Activated T-helper 1 cell treated with anti-CD3 and anti-CD28 coated beads, Interleukin-2, amount 50 U/mL, for 16 hours (primary cell): Measurements from ENCODE around the gene CDH4.

Experiments used
- DNase-seq, 2 donors: peaks; one replicate each; pipeline ENCODE4 v3.0.0-alpha.2; 2020; ENCODE audit warnings: low read depth in 1 of 2, low spot score in 1 of 2

The CDH4 gene

DNA sequence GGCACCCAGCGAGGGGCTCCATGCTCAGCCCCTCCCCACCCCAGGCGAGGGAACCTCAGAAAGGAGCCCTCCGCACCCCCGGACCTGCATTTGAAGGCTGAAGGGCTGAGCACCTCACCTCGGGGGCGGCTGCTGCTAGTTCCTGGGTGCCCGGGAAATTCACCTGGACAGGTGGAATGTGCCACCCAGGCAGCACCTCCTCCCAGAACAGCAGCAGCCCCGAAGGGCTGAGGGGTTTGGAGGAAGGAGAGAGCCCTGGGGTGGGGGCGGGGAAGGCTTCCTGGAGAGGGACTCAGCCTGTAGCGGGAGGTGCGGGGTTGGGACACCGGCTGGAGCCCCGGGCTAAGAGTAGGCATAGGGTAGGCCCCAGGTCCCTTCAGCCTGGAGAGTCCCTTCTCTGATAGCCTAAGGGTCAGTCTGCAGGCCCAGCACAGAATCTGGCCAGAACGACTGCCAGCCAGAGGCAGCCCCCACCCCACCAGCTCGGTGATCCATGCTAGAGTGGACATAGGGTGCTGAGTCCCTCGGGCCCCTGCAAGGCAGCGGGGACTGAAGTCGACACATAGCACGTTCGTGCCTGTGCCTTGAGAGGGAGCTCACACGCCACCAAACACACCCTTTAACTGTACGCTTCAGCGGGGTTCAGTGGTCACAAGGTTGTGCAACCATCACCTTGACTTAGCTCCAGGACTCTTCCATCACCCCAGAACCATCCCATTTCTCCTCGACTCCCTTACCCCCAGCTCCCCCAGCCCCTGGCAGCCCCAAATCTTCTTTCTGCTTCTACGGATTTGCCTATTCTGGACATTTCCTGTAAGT, 632.7 kb downstream of the CDH4 start:
- DNase-seq: no peak

DNA sequence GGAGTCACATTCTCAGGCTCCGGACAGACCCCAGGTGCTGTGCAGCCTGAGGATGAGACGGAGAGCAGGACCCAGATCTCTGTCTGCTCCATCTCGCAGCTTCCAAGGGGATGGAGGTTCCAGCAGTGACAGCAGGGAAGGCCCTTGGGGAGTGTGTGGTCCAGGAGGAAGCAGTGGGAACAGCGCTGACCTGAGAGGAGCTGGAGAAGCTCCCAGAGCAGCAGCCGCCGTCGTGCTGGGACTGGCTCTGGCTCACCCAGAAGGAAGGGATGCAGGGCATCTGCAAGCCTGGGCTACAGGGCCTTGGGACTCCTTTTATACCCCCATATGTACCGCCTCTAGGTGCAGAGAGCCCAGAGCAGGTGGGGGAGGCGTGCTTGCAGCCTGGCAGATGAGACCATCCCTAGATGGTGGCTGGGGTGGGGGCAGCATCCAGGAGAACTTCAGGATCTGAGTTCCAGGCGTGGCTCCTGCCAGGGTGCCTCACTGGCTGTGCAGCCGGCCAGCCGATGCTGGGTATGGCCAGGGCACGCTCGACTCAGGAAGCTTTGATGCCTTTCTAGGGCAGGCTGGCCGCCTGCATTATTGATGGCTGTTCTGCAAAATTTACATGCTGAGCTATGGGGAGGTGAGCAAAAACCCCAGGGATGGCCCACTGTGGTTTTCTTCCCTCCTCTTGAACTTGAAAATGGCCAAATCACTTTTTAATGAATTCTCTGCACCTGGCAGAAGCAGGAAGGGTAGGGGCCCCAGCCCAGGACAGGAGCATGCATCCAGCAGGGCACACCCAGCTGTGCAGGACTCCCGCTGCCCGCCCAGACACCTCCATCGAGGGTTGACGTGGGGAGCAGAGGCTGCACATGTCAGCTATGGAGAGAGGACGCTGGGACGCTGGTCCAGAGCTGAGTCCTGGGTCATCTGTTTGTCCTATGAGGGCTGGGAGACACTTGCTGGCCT, 634.0 kb downstream of the CDH4 start:
- no peak for DNase-seq

DNA sequence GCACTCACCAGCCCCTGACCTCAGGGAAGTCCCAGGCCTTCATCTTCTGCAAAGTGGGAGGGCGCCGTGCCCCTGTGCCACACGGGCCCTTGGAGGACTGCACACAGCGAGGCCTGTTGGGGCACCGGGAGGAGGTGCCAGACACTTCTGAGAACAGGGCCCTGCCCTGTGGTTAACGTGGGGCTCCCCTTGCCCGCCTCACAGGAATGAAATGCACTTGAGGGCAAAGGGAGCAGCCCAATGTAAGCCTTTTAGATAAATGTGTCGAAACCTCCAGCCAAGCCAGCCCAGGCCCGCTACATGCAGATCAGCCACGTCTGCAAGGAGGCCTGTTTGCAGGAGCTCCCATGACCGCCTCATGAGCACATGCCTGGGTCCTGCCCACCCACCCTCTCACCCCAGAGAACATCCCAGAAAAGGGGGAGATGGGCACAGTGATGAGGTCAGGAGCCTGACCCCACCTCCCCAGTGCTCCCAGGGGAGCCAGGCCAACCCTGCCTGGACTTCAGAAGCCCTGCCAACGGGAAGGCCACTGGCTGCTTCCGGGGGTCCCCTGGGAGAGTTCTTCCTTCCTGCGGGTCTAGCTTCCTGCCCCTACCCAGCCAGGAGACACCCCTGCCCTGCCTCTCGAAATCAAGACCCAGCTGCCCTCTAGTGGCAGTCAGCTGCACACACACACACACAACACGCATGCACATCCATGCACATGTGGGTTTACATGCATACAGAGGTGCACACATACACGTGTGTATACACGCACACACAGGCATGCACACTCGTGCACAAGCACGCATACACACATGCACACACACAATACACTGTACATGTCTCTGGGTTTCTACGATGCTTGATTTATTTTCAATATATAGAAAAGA, 634.9 kb downstream of the CDH4 start:
- DNase-seq: no peak

DNA sequence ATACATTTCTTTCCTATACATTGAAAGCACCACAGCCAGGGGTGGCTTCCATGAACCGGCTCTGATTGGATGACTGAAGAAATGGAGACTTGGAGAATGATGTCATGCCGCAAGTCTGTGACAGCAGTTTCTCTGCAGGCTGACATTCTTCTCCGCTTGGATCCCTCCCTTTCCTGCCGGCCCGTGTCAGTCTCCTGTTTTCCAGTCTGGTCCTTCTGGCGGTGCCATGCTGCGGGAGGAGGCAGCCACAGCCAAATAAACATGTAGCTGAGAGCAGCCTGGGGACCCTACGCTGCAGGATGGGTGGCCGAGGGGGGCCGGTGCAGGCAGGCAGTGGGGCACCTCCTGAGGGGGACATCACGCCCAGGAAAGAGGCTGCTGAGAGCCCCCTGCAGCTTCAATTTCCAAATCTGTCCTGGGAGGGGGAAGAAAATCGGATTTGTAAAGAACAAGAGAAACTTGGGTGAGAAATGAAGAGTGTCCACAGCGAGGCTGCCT, 635.6 kb downstream of the CDH4 start:
- DNase-seq: no peak

DNA sequence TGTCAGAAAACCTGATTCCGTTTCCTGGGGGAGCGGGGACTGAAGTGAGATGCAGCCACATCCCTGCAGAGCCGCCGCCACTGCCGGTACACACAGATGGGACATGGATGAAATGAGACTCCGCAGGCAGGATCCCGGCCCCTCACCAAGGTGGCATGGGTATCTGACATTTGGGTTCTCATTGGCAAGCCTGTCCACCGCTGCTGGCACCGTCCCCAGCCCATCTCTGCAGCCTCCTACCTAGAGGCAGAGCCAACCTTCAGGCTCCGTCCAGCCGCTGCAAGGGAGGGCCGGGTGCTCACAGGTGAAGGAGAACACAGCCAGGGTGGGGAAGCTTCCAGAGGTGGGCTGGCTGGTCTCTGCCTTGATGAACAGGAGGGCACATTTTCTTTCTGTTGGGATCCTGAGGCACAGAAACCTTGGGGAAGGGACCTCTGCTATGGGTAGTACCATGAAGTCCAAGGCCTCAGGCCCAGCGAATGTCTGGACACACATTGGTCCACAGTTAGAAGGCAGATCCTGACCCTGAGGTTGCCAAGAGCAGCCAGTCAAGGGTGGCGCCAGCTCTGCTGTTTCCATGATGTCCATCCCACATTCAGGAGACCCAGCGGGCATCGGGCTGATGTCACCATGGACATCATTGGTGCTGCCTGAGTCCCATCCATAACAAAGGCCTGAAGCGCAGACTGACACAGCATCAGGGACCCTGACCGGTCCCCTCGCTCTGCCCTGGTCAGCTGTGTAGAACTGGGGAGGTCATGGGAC, 636.2 kb downstream of the CDH4 start:
- DNase-seq: no peak

DNA sequence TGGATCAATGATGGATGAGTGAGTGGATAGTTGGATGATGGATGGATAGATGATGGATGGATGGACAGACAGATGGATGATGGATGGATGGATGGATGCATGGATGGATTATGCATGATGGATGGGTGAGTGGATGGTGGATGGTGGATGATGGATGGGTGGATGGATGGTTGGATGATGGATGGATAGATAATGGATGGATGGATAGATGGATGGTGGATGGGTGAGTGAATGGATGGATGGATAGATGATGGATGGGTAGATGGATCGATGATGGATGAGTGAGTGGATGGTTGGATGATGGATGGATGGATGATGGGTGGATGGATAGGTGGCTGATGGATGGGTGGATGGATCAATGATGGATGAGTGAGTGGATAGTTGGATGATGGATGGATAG, 637.6 kb downstream of the CDH4 start:
- no peak for DNase-seq

DNA sequence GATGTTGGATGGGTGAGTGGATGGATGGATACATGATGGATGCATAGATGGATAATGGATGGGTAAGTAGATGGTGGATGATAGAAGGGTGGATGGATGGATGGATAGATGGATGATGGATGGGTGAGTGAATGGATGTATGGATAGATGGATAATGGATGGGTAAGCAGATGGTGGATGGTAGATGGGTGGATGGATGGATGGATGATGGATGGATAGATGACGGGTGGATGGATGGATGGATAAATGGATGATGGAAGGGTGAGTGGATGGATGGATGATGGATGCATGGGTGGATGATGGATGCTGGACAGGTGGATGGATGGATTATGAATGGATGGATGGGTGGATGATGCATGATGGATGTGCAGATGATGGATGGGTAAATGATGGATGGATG, 638.1 kb downstream of the CDH4 start:
- DNase-seq: no peak

DNA sequence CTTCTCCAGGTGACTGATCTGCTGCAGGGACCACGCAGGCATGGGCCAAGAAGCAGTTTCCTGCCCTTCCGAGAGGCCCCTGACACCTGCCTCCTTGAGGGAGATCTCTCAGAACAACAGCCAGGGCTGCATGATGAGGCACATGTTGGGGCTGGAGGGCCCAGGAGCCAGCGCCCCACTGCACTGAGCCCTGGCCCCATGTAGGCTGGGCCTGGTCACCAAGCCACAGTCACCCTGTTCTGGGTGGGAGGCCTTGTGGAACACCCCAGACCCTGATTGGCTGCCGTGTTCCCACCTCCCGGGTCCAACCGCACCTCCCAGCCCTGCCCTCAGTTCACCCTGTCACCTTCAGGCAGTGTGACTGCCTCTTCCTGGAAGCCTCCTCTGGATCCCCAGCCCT, 639.4 kb downstream of the CDH4 start:
- DNase-seq: no peak

DNA sequence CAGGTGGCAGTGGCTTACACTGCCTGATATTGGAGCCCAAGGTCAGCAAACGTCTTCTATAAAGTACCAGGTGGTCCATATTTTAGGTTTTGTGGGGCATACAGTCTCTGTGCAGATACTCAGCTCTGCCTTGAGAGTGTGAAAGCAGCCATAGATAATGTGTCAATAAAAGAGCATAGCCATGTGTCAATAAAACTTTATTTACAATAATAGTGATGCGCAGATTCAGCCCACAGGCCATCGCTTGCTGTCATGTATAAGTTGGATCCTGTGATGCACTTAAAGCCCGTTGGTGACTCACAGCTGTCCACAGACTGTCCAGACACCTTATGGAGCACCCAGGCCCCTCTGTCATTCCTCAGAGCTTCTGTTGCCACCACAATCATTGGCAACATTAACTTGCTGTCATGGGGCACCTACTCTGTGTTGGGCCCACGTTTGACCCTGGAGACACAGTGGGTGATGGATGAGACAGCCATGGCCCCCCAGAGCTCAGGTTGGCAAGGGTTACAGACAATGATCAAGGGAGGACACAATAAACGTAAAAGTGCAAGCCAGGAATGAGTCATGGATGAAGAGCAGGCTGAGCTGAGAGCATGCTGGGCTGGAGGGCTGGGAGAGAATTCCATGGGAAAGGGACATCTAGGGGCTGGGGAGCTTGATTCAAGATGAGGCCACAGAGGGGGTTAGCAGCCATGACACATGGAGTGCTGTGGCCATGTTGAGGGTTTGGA, 640.0 kb downstream of the CDH4 start:
- no peak for DNase-seq

DNA sequence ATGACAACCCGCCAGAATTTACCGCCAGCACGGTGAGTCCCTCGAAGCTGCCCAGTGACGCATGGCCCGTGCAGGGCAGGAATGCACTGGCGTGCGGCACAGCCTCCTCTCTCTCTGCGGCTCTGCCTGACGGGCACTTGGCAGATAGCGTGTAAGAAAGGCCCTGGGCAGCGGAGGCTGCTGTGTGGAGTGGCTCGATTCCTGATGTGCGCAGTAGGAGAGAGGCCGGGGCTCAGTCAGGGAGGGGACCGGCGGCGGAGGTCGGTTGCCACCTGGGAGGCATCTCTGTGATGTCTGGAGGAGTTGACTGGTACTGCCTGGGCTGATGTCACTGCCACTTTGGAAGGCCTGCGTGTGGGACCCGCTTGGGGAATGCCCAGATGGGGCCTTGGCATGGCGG, 643.0 kb downstream of the CDH4 start:
- DNase-seq: no peak

DNA sequence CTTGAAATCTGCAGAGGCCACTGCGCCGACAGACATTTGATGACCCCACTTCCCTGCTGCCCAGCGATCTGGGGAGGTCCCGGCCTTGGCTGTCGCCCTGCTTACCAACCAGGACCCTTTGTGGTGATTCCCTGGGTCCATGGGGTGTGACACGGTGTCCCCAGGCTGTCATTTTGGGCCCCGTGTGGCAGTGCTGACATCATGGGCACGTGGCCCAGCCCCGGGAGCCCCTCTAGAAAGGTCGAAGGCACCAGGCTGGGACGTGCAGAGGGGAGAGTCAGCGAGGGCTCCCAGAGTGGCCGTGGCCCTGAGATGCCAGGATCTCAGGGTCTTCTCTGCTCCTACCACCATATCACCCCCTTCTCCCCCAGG, 643.6 kb downstream of the CDH4 start:
- no peak for DNase-seq

DNA sequence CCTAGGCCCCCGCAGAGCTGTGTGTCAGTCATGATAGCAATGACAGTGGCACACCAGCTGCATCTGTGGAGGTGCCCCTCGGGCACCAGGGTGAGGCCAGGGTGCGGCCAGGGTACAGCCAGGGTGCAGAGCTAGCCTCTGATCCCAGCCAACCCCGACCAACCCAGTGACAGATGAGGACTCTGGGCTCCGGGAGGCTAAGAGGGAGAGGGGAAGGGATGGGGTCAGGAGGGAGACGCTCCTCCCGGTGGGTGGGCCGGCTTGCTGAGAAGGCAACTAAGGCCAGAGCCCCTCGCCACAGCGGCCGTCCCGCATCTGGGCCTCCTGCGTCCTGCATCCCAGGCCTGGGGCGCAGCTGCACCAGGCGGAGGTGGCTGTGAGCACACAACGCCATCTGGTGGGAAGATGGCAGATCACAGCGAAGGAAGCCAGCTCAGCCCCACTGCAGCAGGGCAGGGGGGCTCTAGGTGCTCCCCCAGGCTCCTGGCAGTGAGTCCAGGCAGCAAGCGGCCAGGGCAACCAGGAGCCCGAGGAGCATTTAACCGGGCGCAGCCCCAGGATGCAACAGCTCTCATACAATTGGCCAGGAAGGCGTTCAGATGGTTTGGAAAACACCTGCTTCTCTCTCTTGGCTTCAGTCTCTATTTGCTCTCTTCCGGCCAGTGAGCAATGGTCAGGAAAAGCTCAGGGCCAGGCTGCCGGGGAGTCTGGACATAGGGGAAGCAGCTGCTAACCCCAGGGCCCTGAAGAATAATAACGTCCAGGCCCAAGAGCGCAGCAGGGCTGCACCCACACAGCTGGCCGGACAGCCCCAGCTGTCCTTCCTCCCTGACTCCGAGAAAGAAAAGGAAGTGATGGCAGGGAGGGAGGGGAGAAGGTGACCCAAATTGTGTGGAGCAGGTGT, 644.2 kb downstream of the CDH4 start:
- DNase-seq: no peak

DNA sequence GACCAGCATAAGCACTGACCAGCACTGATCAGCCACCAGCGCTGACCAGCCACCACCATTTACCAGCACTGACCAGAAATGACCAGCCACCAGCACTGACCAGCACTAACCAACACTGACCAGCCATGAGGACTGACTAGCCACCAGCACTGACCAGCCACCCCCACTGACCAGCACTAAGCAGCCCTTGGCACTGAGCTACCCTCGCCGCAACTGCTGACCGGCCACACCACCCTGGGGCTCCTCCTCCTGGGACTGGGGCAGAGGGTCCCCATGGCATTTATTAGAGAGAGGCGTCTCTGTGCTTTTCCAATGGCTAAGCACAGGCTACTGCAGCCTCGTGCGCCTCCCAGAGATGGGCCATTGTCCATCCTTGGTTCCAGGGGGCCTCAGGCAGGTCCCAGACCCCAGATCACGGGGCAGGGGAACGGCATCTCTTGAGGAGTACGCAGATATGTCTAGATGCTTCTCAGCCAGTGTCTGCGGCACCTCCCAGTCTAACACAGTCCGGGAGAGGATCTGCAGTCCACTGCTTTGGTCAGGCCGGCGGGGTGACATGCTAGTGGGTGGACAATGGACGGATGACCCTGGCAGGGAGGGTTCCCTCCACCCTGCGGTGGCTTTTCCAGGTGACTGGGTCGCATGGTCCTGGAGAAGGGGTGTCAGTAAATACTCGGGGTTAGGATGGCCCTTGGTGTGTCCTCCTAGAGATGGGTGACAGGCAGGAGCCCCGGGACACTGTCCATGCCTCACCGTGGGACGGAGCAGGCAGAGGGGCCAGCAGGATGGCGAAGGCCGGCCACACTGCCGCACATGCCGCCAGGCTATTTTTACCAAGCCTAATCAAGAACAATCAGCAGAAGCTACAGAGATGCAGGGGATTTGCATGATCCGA, 645.6 kb downstream of the CDH4 start:
- DNase-seq: no peak

DNA sequence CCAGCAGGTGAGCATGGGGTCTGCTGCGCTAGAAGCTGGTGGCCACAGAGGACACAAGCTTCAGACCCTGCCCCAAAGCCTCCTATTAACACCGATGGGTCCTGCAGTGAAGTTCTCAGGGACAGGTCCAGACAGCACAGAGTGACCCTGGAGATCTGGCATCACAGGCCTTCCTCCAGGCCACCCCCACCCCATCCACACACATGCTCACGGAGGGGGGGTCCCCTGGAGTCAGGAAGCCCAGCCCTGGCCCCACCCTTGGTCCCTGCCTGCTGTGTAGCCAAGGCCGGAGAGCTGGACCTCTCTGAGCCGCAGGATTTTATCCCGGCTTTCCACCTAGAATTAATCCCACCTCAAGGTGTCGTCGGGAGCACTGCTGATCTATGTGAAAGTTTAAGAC, 646.3 kb downstream of the CDH4 start:
- no peak for DNase-seq

DNA sequence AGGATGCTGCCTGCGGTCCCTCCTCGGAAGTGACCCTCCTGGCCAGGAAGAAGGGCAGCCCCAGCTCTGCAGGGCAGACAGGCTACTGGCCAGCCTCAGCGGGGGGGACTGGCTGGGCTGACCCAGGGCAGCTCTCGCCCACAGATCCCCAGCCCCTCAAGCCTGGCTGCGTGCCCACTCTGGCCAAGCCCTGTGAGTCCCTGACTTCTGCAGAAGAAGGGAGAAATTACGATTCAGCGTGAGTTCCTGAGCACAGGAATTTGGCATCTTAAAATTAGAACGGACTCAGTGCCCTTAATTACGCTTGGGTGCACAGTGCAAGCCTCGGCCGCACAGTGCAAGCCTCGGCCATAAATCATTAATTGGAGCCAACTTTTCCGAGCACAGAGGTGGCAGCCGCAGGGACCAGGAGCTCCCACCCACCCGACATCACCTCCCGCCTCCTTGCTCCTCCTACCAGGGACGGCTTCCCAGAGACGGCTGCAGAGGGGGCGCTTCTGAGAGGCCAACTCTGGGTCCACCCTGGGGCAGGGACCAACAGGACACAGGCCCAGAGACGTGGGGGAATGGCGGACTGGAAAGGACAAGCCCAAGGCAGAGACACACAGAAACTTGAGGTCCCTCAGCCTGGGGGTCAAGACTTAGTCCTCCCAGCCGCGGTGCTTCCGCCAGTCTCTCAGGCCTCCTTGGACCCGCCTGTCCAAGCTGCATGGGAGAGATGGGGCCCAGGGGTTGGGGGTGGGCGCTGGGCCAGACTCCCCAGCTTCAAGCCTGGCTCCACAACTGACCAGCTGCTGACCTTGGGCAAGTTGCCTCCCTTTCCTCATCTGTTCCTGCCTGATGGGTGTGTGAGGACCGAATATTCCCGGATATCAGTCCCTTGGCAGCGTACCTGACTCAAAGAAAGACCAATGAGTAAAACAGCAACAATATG, 648.2 kb downstream of the CDH4 start:
- no peak for DNase-seq

DNA sequence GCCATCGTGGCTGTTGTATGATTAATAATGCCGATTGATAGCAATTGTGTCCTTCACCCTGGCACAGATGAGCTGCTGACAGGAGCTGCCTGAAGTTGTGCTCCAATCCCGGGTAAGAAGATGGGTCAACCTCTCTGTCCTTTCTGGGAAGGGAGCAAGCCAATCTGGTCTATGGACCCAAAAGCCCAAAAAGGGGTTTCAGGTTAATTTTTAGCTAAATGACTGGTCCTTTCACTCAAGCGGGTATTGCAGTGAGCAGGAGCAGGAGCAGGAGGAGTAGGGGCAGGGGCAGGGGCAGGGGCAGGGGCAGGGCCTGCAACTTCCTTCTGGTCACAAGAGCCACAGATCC, 648.9 kb downstream of the CDH4 start:
- no peak for DNase-seq
